Activated CD8-positive, alpha-beta T cell treated with anti-CD3 and anti-CD28 coated beads, Interleukin-2, amount 10 ng/mL, durations not matched to agents 7 days and 5 days (primary cell): Measurements from ENCODE around the gene INSL3. TPM values are rescaled to one million over a fixed set of nuclear protein-coding genes. Genes with fewer than 3 reads are reported as not detected.

Experiments
- ATAC-seq: fragments of 150-1000 bp; cut with Tn5 transposase; one replicate; pipeline ENCODE4 v1.10.0; 2021; ENCODE audit warnings: moderate library complexity
- CTCF ChIA-PET: fragments of 350-600 bp; sonication (Branson Sonifier 250); formaldehyde crosslinking; loops from one replicate; lab custom pipeline; 2021; ENCODE audit warnings: antibody characterized with exemption; lab: Charles Lee
- POLR2A ChIA-PET: fragments of 350-600 bp; sonication (Branson Sonifier 250); formaldehyde crosslinking; loops from one replicate; lab custom pipeline; 2021; ENCODE audit warnings: antibody characterized with exemption; lab: Charles Lee
- DNase-seq: peaks from one replicate; pipeline ENCODE4 v3.0.0-alpha.2; 2020
- H3K27ac Mint-ChIP-seq: one replicate; pipeline ENCODE4 v1.8.0; 2021; ENCODE audit warnings: mild to moderate bottlenecking, mixed read lengths
- H3K27me3 Mint-ChIP-seq: one replicate; pipeline ENCODE4 v1.8.0; 2021; ENCODE audit warnings: low read depth, mixed read lengths
- H3K36me3 Mint-ChIP-seq: one replicate; pipeline ENCODE4 v1.8.0; 2021; ENCODE audit warnings: low read depth, mixed read lengths
- H3K4me1 Mint-ChIP-seq: one replicate; pipeline ENCODE4 v1.8.0; 2021; ENCODE audit warnings: low read depth, mixed read lengths
- H3K4me3 Mint-ChIP-seq: one replicate; pipeline ENCODE4 v1.8.0; 2021; ENCODE audit warnings: mild to moderate bottlenecking, mixed read lengths
- H3K9me3 Mint-ChIP-seq: one replicate; pipeline ENCODE4 v1.8.0; 2022; ENCODE audit warnings: mixed read lengths; ENCODE audit not compliant: insufficient read depth
- total RNA-seq, 2 experiments: library from RNA; stranded (reverse); gene quantifications; one replicate each; pipeline ENCODE4 v1.2.3, GENCODE V29; 2021

Gene INSL3
- total RNA-seq, 2 experiments from 2014 or later = 5.0 to 6.4 TPM

DNA sequence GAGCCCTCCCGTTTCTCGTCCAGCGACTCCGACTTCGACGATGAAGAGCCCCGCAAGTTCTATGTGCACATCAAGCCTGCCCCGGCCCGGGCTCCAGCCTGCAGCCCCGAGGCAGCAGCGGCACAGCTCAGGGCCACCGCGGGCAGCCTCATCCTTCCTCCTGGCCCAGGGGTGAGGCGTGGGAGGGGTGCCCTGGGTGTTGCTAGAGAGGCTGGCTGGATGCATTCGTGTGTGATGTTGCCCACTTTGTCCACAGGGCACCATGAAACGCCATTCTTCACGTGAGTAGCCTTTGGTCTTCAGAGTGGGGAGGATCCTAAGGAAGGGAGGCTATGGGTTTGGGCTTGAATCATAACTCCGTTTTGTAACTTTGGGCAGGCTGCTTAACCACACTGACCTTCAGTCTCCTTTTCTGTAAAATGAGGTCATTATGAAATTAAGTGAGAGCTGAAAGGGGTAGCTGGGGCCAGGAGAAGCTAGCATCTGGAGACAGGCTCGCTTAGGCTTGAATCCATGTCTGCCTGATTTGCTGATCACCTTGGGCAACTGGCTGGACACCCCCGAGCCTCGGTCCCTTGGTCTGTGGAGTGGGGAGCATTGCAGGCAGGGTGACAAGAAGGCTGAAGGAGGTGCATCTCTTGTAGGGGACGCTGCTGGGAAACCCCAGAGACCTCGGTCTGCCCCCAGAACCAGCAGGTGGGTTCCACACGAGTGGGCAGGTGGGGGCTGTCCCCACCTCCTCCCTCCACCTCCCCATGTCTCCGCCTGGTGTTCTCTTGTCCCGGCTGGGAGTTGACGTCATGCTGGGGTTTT lies 45.1 kb downstream of the INSL3 start:
- H3K4me3 Mint-ChIP-seq = no peak overlapping the region
- POLR2A ChIA-PET = no interaction called here
- peaks cover 35% of the 10 kb centered on the region for H3K36me3 Mint-ChIP-seq
- no peaks in the 10 kb centered on the region for H3K27me3 Mint-ChIP-seq
- CTCF ChIA-PET = interaction anchor here (1.0 to 2.9 kb wide), 3 partner anchors 10 to 72 kb away, joined by 3 to 18 read pairs (median 3); no protein-coding TSS in a partner anchor
- no peak for DNase-seq
- no peak for ATAC-seq
- H3K27ac Mint-ChIP-seq = peak overlapping the region; percentile 33
- peaks cover 14% of the 10 kb centered on the region for H3K4me1 Mint-ChIP-seq
- H3K9me3 Mint-ChIP-seq = no peaks in the 10 kb centered on the region

- DNase-seq (peak; percentile 46), ATAC-seq (peak; percentile 24)
- ChIA-PET POLR2A (no interaction called here), CTCF (interaction anchor here (0.8 to 2.9 kb wide), 7 partner anchors 9 to 86 kb away, joined by 3 to 18 read pairs (median 4); partner anchors contain the start of gene FCHO1)
- no peak overlapping the region for H3K27ac Mint-ChIP-seq
- no peak overlapping the region for H3K4me3 Mint-ChIP-seq
- H3K4me1 Mint-ChIP-seq = peaks cover 14% of the 10 kb centered on the region
- H3K36me3 Mint-ChIP-seq = peaks cover 42% of the 10 kb centered on the region
- no peaks in the 10 kb centered on the region for H3K27me3 Mint-ChIP-seq
- H3K9me3 Mint-ChIP-seq = no peaks in the 10 kb centered on the region
These were observed 45.9 kb downstream of the INSL3 start for GRCh38 chr19:17775245-17775927.

GRCh38 chr19:17772172-17772571 lies 49.1 kb downstream of the INSL3 start:
- Mint-ChIP-seq H3K9me3 (no peaks in the 10 kb centered on the region), H3K27me3 (no peaks in the 10 kb centered on the region), H3K4me1 (peaks cover 10% of the 10 kb centered on the region), H3K27ac (no peak overlapping the region), H3K4me3 (no peak overlapping the region), H3K36me3 (peaks cover 47% of the 10 kb centered on the region)
- ATAC-seq (no peak), DNase-seq (no peak)
- ChIA-PET CTCF (no interaction called here), POLR2A (interaction anchor here (0.5 kb wide), 1 partner anchor 356 kb away, joined by 3 read pairs; no protein-coding TSS in a partner anchor)

- peaks cover 57% of the 10 kb centered on the region for H3K36me3 Mint-ChIP-seq
- ChIA-PET POLR2A (no interaction called here), CTCF (no interaction called here)
- no peaks in the 10 kb centered on the region for H3K27me3 Mint-ChIP-seq
- H3K4me1 Mint-ChIP-seq = peaks cover 5% of the 10 kb centered on the region
- no peak for DNase-seq
- H3K9me3 Mint-ChIP-seq = no peaks in the 10 kb centered on the region
- H3K4me3 Mint-ChIP-seq = no peak overlapping the region
- ATAC-seq = no peak
- no peak overlapping the region for H3K27ac Mint-ChIP-seq
These were observed 50.7 kb downstream of the INSL3 start for GRCh38 chr19:17770613-17771012.

DNA sequence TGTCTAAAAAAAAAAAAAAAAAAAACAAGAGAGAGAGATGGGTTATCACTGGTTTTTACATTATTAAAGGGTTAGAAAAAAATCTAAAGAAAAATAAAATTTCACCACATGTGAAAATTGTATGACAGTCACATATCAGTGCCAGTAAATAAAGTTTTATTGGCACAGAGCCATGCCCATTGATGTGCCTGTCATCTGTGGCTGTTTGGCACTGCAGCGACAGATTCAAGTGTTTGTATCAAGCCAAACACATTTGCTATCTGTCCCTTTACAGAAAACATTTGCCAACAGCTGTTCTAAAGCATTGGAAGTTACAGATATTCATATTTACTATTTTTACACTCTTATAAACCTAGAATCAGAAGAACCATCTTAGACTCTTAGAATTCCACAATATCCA lies 53.8 kb downstream of the INSL3 start:
- no peak for DNase-seq
- no peaks in the 10 kb centered on the region for H3K27me3 Mint-ChIP-seq
- ATAC-seq = no peak
- POLR2A ChIA-PET = interaction anchor here (0.6 to 0.8 kb wide), 2 partner anchors 38 to 105 kb away, joined by 3 to 5 read pairs; no protein-coding TSS in a partner anchor
- CTCF ChIA-PET = interaction anchor here (1.1 to 2.6 kb wide), 4 partner anchors 15 to 64 kb away, joined by 4 to 20 read pairs (median 10); partner anchors contain the start of gene FCHO1
- H3K9me3 Mint-ChIP-seq = no peaks in the 10 kb centered on the region
- peaks cover 59% of the 10 kb centered on the region for H3K36me3 Mint-ChIP-seq
- H3K4me1 Mint-ChIP-seq = peaks cover 9% of the 10 kb centered on the region
- H3K27ac Mint-ChIP-seq = no peak overlapping the region
- H3K4me3 Mint-ChIP-seq = no peak overlapping the region

GRCh38 chr19:17766543-17767131 lies 54.7 kb downstream of the INSL3 start:
- Mint-ChIP-seq H3K9me3 (no peaks in the 10 kb centered on the region), H3K27ac (no peak overlapping the region), H3K36me3 (peaks cover 54% of the 10 kb centered on the region), H3K4me3 (no peak overlapping the region), H3K27me3 (no peaks in the 10 kb centered on the region), H3K4me1 (peaks cover 9% of the 10 kb centered on the region)
- POLR2A ChIA-PET = interaction anchor here (0.6 kb wide), 1 partner anchor 104 kb away, joined by 3 read pairs; no protein-coding TSS in a partner anchor
- CTCF ChIA-PET = interaction anchor here (0.9 to 2.6 kb wide), 13 partner anchors 9 to 271 kb away, joined by 3 to 20 read pairs (median 4); partner anchors contain the start of genes FCHO1 and RPL18A
- no peak for ATAC-seq
- DNase-seq = peak; percentile 51

Other genes starting within 250 kb of the INSL3 start
- under 1 TPM; 0.03 TPM for gene UNC13A, start 133.2 kb downstream of the INSL3 start, total RNA-seq
- gene MAP1S, start 102.0 kb downstream of the INSL3 start, total RNA-seq = 10 to 100 TPM; 79.0 to 83.8 TPM
- gene FCHO1, start 70.0 kb downstream of the INSL3 start, total RNA-seq = 10 to 100 TPM; 55.0 to 58.1 TPM
- gene B3GNT3, start 26.4 kb downstream of the INSL3 start, total RNA-seq = under 1 TPM in 1 of 2 experiments, not detected in 1; 0.13 TPM
- gene JAK3, start 26.5 kb upstream of the INSL3 start, total RNA-seq = 100 to 1,000 TPM; 125 to 127 TPM
- 1,000 to 10,000 TPM; 2,078 to 2,184 TPM for gene RPL18A, start 38.4 kb upstream of the INSL3 start, total RNA-seq
- gene SLC5A5, start 50.4 kb upstream of the INSL3 start, total RNA-seq = 1 to 10 TPM; 1.5 to 1.8 TPM
- gene CCDC124, start 111.5 kb upstream of the INSL3 start, total RNA-seq = 10 to 100 TPM; 85.8 to 88.0 TPM
- not detected for gene KCNN1, start 145.6 kb upstream of the INSL3 start, total RNA-seq
- 10 to 100 TPM; 33.8 to 34.2 TPM for gene ARRDC2, start 186.7 kb upstream of the INSL3 start, total RNA-seq